Trophoblast cell (in vitro differentiated cells and primary cell): ENCODE results near the gene FOLR3.
"Not testable (repeated sequence)": the region's sequence is repeated elsewhere in the genome, so short reads cannot be mapped to it uniquely, and the experiment has no call there.

Experiments
- DNase-seq, 2 donors: peaks; one replicate each; pipeline ENCODE4 v3.0.0-alpha.2; 2016
- H2AFZ ChIP-seq: 2 replicates; pipeline ENCODE4 v1.6.1; 2013; ENCODE audit warnings: low read length, moderate library complexity, mild to moderate bottlenecking; ENCODE audit not compliant: insufficient read depth, poor library complexity
- H2AK5ac ChIP-seq: 2 replicates; pipeline ENCODE4 v1.6.1; 2013; ENCODE audit warnings: mild to moderate bottlenecking, low read length
- H2BK120ac ChIP-seq: 2 replicates; pipeline ENCODE4 v1.6.1; 2013; ENCODE audit warnings: low read length, mild to moderate bottlenecking, moderate library complexity; ENCODE audit not compliant: insufficient read depth, poor library complexity
- H2BK12ac ChIP-seq: 2 replicates; pipeline ENCODE4 v1.6.1; 2013; ENCODE audit warnings: mild to moderate bottlenecking, low read length, moderate library complexity
- H2BK5ac ChIP-seq: 2 replicates; pipeline ENCODE4 v1.6.1; 2013; ENCODE audit warnings: low read length, low read depth, moderate library complexity, mild to moderate bottlenecking; ENCODE audit not compliant: poor library complexity
- H3K14ac ChIP-seq: 2 replicates; pipeline ENCODE4 v1.6.1; 2013; ENCODE audit warnings: mild to moderate bottlenecking, low read length
- H3K18ac ChIP-seq: 2 replicates; pipeline ENCODE4 v1.6.1; 2013; ENCODE audit warnings: mild to moderate bottlenecking, low read length
- H3K23ac ChIP-seq: 2 replicates; pipeline ENCODE4 v1.6.1; 2013; ENCODE audit warnings: low read length
- H3K27ac ChIP-seq: 2 replicates; pipeline ENCODE4 v1.5.1; 2013; ENCODE audit warnings: low read depth, mild to moderate bottlenecking, inconsistent platforms, low read length, moderate library complexity
- H3K27me3 ChIP-seq: 2 replicates; pipeline ENCODE4 v1.6.1; 2013; ENCODE audit warnings: inconsistent platforms, mild to moderate bottlenecking, low read length, moderate library complexity; ENCODE audit not compliant: insufficient read depth
- H3K36me3 ChIP-seq, 2 experiments: 1 replicate in 1 of 2; 2 replicates in 1 of 2; pipeline ENCODE4 v1.6.1; 2013; ENCODE audit warnings: low read length in 2 of 2, mild to moderate bottlenecking in 2 of 2, moderate library complexity in 1 of 2; ENCODE audit not compliant: insufficient read depth in 2 of 2, control insufficient read depth in 1 of 2
- H3K4ac ChIP-seq: 2 replicates; pipeline ENCODE4 v1.6.1; 2013; ENCODE audit warnings: low read depth, mild to moderate bottlenecking, low read length, moderate library complexity
- H3K4me1 ChIP-seq, 2 experiments: 1 replicate in 1 of 2; 2 replicates in 1 of 2; pipeline ENCODE4 v1.6.1; 2013; ENCODE audit warnings: low read length in 2 of 2, mild to moderate bottlenecking in 2 of 2, moderate library complexity in 1 of 2; ENCODE audit not compliant: insufficient read depth in 2 of 2, control insufficient read depth in 1 of 2
- H3K4me2 ChIP-seq: 2 replicates; pipeline ENCODE4 v1.6.1; 2013; ENCODE audit warnings: inconsistent platforms, mild to moderate bottlenecking, low read length, moderate library complexity
- H3K4me3 ChIP-seq: 2 replicates; pipeline ENCODE4 v1.5.1; 2013; ENCODE audit warnings: mild to moderate bottlenecking, low read depth, low read length, inconsistent platforms
- H3K79me1 ChIP-seq: one replicate; pipeline ENCODE4 v1.6.1; 2013; ENCODE audit warnings: low read length
- H3K79me2 ChIP-seq: 2 replicates; pipeline ENCODE4 v1.6.1; 2013; ENCODE audit warnings: low read length, mild to moderate bottlenecking; ENCODE audit not compliant: control insufficient read depth, insufficient read depth, poor library complexity
- H3K9ac ChIP-seq: 2 replicates; pipeline ENCODE4 v1.6.1; 2013; ENCODE audit warnings: mild to moderate bottlenecking, low read length
- H3K9me3 ChIP-seq: 2 replicates; pipeline ENCODE4 v1.6.1; 2013; ENCODE audit warnings: low read depth, mild to moderate bottlenecking, control low read depth, inconsistent platforms, low read length; ENCODE audit not compliant: insufficient read depth
- H4K12ac ChIP-seq: 2 replicates; pipeline ENCODE4 v1.6.1; 2013; ENCODE audit warnings: low read depth, mild to moderate bottlenecking, low read length, moderate library complexity
- H4K8ac ChIP-seq: 2 replicates; pipeline ENCODE4 v1.6.1; 2013; ENCODE audit warnings: low read depth, mild to moderate bottlenecking, low read length, moderate library complexity
- H4K91ac ChIP-seq: one replicate; pipeline ENCODE4 v1.6.1; 2013; ENCODE audit warnings: low read depth, mild to moderate bottlenecking, low read length, moderate library complexity
- WGBS: extraction: QIAGEN DNeasy Blood & Tissue Kit; methylation state at CpG from one replicate; pipeline ENCODE4 v1.1.7; 2013; ENCODE audit warnings: missing lambda C conversion rate; ENCODE audit not compliant: insufficient read length, insufficient coverage; ENCODE audit errors: extremely low coverage; 5-methylcytosine and 5-hydroxymethylcytosine counted together

The FOLR3 gene

GRCh38 chr11:72153874-72154273, 18.3 kb downstream of the FOLR3 start:
- not testable (repeated sequence) for H3K79me2 ChIP-seq, H2BK5ac ChIP-seq, H2BK120ac ChIP-seq, H3K9ac ChIP-seq, H3K27ac ChIP-seq, H2BK12ac ChIP-seq, H3K4me2 ChIP-seq, H3K27me3 ChIP-seq, DNase-seq, H3K14ac ChIP-seq, H4K12ac ChIP-seq, H4K91ac ChIP-seq, H2AFZ ChIP-seq, H3K36me3 ChIP-seq, H3K4ac ChIP-seq, H3K79me1 ChIP-seq, H3K9me3 ChIP-seq, H3K4me1 ChIP-seq, H4K8ac ChIP-seq, H3K23ac ChIP-seq, H3K4me3 ChIP-seq, H2AK5ac ChIP-seq, H3K18ac ChIP-seq
- WGBS: no CpG with 5 or more reads among the region's 6 CpGs

GRCh38 chr11:72154816-72155215, 19.3 kb downstream of the FOLR3 start:
- Histone ChIP-seq H3K4me2 (no peak overlapping the region), H2AK5ac (no peak overlapping the region), H3K4me1 (no peaks in the 10 kb centered on the region), H3K9ac (no peak overlapping the region), H4K12ac (no peak overlapping the region), H4K8ac (no peak overlapping the region), H3K4ac (no peak overlapping the region), H2BK5ac (no peak overlapping the region), H2BK120ac (no peak overlapping the region), H4K91ac (no peak overlapping the region), H3K79me1 (no peaks in the 10 kb centered on the region), H3K27ac (no peak overlapping the region), H3K14ac (no peak overlapping the region), H3K4me3 (no peak overlapping the region), H2BK12ac (no peak overlapping the region), H3K18ac (no peak overlapping the region), H3K23ac (no peak overlapping the region), H3K79me2 (no peaks in the 10 kb centered on the region), H2AFZ (no peak overlapping the region), H3K27me3 (no peaks in the 10 kb centered on the region), H3K9me3 (no peaks in the 10 kb centered on the region), H3K36me3 (no peaks in the 10 kb centered on the region)
- WGBS: no CpG with 5 or more reads among the region's 3 CpGs
- DNase-seq: no peak

- Histone ChIP-seq H4K8ac (no peak overlapping the region), H3K4me3 (no peak overlapping the region), H3K18ac (no peak overlapping the region), H3K23ac (no peak overlapping the region), H3K36me3 (no peaks in the 10 kb centered on the region), H4K12ac (no peak overlapping the region), H3K79me1 (no peaks in the 10 kb centered on the region), H3K9me3 (no peaks in the 10 kb centered on the region), H3K4ac (no peak overlapping the region), H3K27ac (no peak overlapping the region), H2BK5ac (no peak overlapping the region), H2BK12ac (no peak overlapping the region), H3K9ac (no peak overlapping the region), H3K4me2 (no peak overlapping the region), H3K27me3 (no peaks in the 10 kb centered on the region), H4K91ac (no peak overlapping the region), H3K79me2 (no peaks in the 10 kb centered on the region), H2AFZ (no peak overlapping the region), H3K14ac (no peak overlapping the region), H2AK5ac (no peak overlapping the region), H3K4me1 (no peaks in the 10 kb centered on the region), H2BK120ac (no peak overlapping the region)
- WGBS: no CpG with 5 or more reads among the region's 4 CpGs
- no peak for DNase-seq
Observed at GRCh38 chr11:72155751-72156150, 20.2 kb downstream of the FOLR3 start.

GRCh38 chr11:72157131-72157530, 21.6 kb downstream of the FOLR3 start:
- H3K4ac ChIP-seq: no peak overlapping the region
- H3K23ac ChIP-seq: no peak overlapping the region
- no peak overlapping the region for H4K8ac ChIP-seq
- no peak overlapping the region for H2BK5ac ChIP-seq
- H2BK12ac ChIP-seq: no peak overlapping the region
- H4K12ac ChIP-seq: no peak overlapping the region
- no peaks in the 10 kb centered on the region for H3K79me1 ChIP-seq
- WGBS: no CpG with 5 or more reads among the region's 4 CpGs
- no peak overlapping the region for H3K9ac ChIP-seq
- H3K9me3 ChIP-seq: no peaks in the 10 kb centered on the region
- no peak overlapping the region for H3K27ac ChIP-seq
- H3K27me3 ChIP-seq: no peaks in the 10 kb centered on the region
- no peak overlapping the region for H3K4me3 ChIP-seq
- no peak overlapping the region for H3K4me2 ChIP-seq
- no peak overlapping the region for H2AFZ ChIP-seq
- no peak overlapping the region for H3K14ac ChIP-seq
- H2BK120ac ChIP-seq: no peak overlapping the region
- H2AK5ac ChIP-seq: no peak overlapping the region
- H3K4me1 ChIP-seq: no peaks in the 10 kb centered on the region
- H3K36me3 ChIP-seq: no peaks in the 10 kb centered on the region
- no peak overlapping the region for H3K18ac ChIP-seq
- H4K91ac ChIP-seq: no peak overlapping the region
- H3K79me2 ChIP-seq: no peaks in the 10 kb centered on the region
- DNase-seq: no peak
